ENCODE data around the gene CCDC88C. TPM values are rescaled to one million over a fixed set of nuclear protein-coding genes. Genes with fewer than 3 reads are reported as not detected.

Gene CCDC88C
- total RNA-seq, 1 experiment from 2014 or later: 29.8 TPM

DNA sequence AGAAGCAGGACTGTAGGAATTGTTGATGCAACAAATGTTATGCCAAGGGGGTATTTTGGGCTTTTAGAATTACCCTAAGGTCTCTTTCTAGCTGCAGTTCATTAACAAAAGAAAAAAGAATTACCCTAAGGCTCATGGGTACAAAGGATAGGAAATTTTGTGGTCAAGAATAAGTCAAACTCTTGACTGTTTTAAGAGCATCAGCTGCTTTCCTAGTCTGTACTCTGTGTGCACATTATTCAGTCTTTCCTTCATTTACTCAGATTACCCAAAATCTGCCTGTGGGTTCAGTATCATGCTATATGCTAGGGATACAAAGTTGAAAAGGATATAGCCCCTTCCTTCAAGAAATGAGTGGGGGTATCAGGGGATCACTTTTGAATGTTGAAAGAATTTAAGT is 36.5 kb upstream of the CCDC88C start:
- Mint-ChIP-seq H3K9me3 (ENCODE audit: unreplicated experiment) (no peaks in the 10 kb centered on the region), H3K4me1 (ENCODE audit: low read depth, unreplicated experiment) (no peaks in the 10 kb centered on the region), H3K27ac (ENCODE audit: unreplicated experiment) (no peak overlapping the region), H3K27me3 (ENCODE audit: insufficient read depth, unreplicated experiment) (no peaks in the 10 kb centered on the region), H3K4me3 (ENCODE audit: unreplicated experiment) (no peak overlapping the region), H3K36me3 (ENCODE audit: insufficient read depth, unreplicated experiment) (peaks cover 66% of the 10 kb centered on the region)
- Histone ChIP-seq H3K4me3 (ENCODE audit: low read depth, low read length) (no peak overlapping the region), H3K4me1 (no peaks in the 10 kb centered on the region), H3K27me3 (replicated peaks; ENCODE audit: control insufficient read depth, insufficient read depth, low read length) (no peaks in the 10 kb centered on the region), H3K9me3 (no peaks in the 10 kb centered on the region), H3K36me3 (ENCODE audit: control insufficient read depth, insufficient read depth, low read length) (no peaks in the 10 kb centered on the region; the same call in 1 of the 2 replicates)
- POLR2A ChIA-PET: no interaction called here
- no TSS peak for BruUV-seq (replicated peaks)
- DNase-seq: no peak
- intact Hi-C loops (cut with micrococcal nuclease; ENCODE audit: unreplicated experiment): no loop called here
- TF ChIP-seq CTCF (IDR thresholded peaks at IDR 0.05; ENCODE audit: insufficient read depth in 1 of 2, low read depth in 1 of 2, low read length in 1 of 2, severe bottlenecking in 1 of 2, unreplicated experiment in 1 of 2): no peak
- CTCF ChIA-PET: no interaction called here

GRCh38 chr14:91453744-91454143 is 36.1 kb upstream of the CCDC88C start:
- Mint-ChIP-seq H3K27ac (ENCODE audit: unreplicated experiment) (no peak overlapping the region), H3K4me3 (ENCODE audit: unreplicated experiment) (no peak overlapping the region), H3K4me1 (ENCODE audit: low read depth, unreplicated experiment) (no peaks in the 10 kb centered on the region), H3K36me3 (ENCODE audit: insufficient read depth, unreplicated experiment) (peaks cover 62% of the 10 kb centered on the region), H3K27me3 (ENCODE audit: insufficient read depth, unreplicated experiment) (no peaks in the 10 kb centered on the region), H3K9me3 (ENCODE audit: unreplicated experiment) (no peaks in the 10 kb centered on the region)
- Histone ChIP-seq H3K4me1 (no peaks in the 10 kb centered on the region), H3K9me3 (no peaks in the 10 kb centered on the region), H3K4me3 (ENCODE audit: low read depth, low read length) (no peak overlapping the region), H3K27me3 (replicated peaks; ENCODE audit: control insufficient read depth, insufficient read depth, low read length) (no peaks in the 10 kb centered on the region), H3K36me3 (ENCODE audit: control insufficient read depth, insufficient read depth, low read length) (no peaks in the 10 kb centered on the region; the same call in 1 of the 2 replicates)
- TF ChIP-seq CTCF (IDR thresholded peaks at IDR 0.05; ENCODE audit: insufficient read depth in 1 of 2, low read depth in 1 of 2, low read length in 1 of 2, severe bottlenecking in 1 of 2, unreplicated experiment in 1 of 2): no peak
- intact Hi-C loops (cut with micrococcal nuclease; ENCODE audit: unreplicated experiment): no loop called here
- ChIA-PET CTCF (no interaction called here), POLR2A (no interaction called here)
- no TSS peak for BruUV-seq (replicated peaks)
- DNase-seq: no peak

DNA sequence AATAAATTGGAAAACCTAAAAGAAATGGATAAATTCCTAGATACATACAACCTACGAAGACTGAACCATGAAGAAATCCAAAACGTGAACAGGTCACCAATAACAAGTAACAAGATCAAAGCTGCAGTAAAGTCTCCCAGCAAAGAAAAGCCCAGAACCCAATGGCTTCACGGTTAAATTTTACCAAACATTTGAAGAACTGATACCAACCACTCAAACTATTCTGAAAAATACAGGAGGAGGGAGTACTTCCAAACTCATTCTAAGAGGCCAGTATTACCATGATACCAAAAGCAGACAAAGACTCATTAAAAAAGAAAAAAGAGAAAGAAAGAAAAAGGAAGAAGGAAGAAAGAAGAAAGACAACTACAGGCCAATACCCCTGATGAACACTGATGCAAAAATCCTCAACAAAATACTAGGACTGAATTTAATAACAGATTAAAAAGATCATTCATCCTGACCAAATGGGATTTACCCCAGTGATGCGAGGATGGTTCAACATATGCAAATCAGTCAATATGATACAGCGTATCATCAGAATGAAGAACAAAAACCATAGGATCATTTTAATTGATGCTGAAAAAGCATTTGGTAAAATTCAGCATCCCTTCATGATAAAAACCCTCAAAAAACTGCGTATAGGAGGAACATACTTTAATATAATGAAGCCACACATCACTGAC is 26.9 kb upstream of the CCDC88C start:
- peaks cover 36% of the 10 kb centered on the region for H3K9me3 Mint-ChIP-seq (ENCODE audit: unreplicated experiment)
- H3K27ac Mint-ChIP-seq (ENCODE audit: unreplicated experiment): no peak overlapping the region
- intact Hi-C loops (cut with micrococcal nuclease; ENCODE audit: unreplicated experiment): no loop called here
- no peaks in the 10 kb centered on the region for H3K36me3 Mint-ChIP-seq (ENCODE audit: insufficient read depth, unreplicated experiment)
- H3K27me3 ChIP-seq (replicated peaks; ENCODE audit: control insufficient read depth, insufficient read depth, low read length): no peaks in the 10 kb centered on the region
- no peak for DNase-seq
- H3K9me3 ChIP-seq: no peaks in the 10 kb centered on the region
- POLR2A ChIA-PET: no interaction called here
- H3K4me3 Mint-ChIP-seq (ENCODE audit: unreplicated experiment): no peak overlapping the region
- no peak overlapping the region for H3K4me3 ChIP-seq (ENCODE audit: low read depth, low read length)
- no peaks in the 10 kb centered on the region for H3K36me3 ChIP-seq (ENCODE audit: control insufficient read depth, insufficient read depth, low read length)
- no peaks in the 10 kb centered on the region for H3K4me1 Mint-ChIP-seq (ENCODE audit: low read depth, unreplicated experiment)
- CTCF ChIA-PET: no interaction called here
- TF ChIP-seq CTCF (IDR thresholded peaks at IDR 0.05; ENCODE audit: insufficient read depth in 1 of 2, low read depth in 1 of 2, low read length in 1 of 2, severe bottlenecking in 1 of 2, unreplicated experiment in 1 of 2): no peak
- no TSS peak for BruUV-seq (replicated peaks)
- H3K27me3 Mint-ChIP-seq (ENCODE audit: insufficient read depth, unreplicated experiment): peaks cover 11% of the 10 kb centered on the region
- H3K4me1 ChIP-seq: no peaks in the 10 kb centered on the region
